HG03159 (cell line): Measurements from ENCODE around the gene CCDC14.
"Not testable (repeated sequence)": the region's sequence is repeated elsewhere in the genome, so short reads cannot be mapped to it uniquely, and the experiment has no call there.

ENCODE experiments used
- ATAC-seq: cut with Tn5 transposase; IDR thresholded peaks from one replicate; pipeline ENCODE4 v1.9.1; 2021; ENCODE audit warnings: mild to moderate bottlenecking, moderate library complexity; ENCODE audit not compliant: unreplicated experiment

The CCDC14 gene

GRCh38 chr3:123967260-123967659 is 6.2 kb upstream of the CCDC14 start:
- not testable (repeated sequence) for ATAC-seq

- peak; percentile 58 for ATAC-seq
These were observed 5.8 kb upstream of the CCDC14 start for GRCh38 chr3:123966799-123967198.

- not testable (repeated sequence) for ATAC-seq
These were observed 3.8 kb upstream of the CCDC14 start for GRCh38 chr3:123964793-123965192.

- ATAC-seq = no peak
These were observed 453 bp upstream of the CCDC14 start for GRCh38 chr3:123961508-123961856.

- ATAC-seq = no peak
These were observed 7.3 kb downstream of the CCDC14 start for GRCh38 chr3:123953735-123954134.

- ATAC-seq = no peak
These were observed 8.0 kb downstream of the CCDC14 start for GRCh38 chr3:123952844-123953520.

GRCh38 chr3:123951522-123952447 is 9.2 kb downstream of the CCDC14 start:
- ATAC-seq = no peak

- ATAC-seq = no peak
These were observed 11.4 kb downstream of the CCDC14 start for GRCh38 chr3:123949641-123950040.

GRCh38 chr3:123948449-123948848 is 12.6 kb downstream of the CCDC14 start:
- ATAC-seq = no peak

GRCh38 chr3:123947482-123947881 is 13.5 kb downstream of the CCDC14 start:
- ATAC-seq = no peak

GRCh38 chr3:123941542-123941941 is 19.5 kb downstream of the CCDC14 start:
- no peak for ATAC-seq

- ATAC-seq = no peak
These were observed 19.9 kb downstream of the CCDC14 start for GRCh38 chr3:123941121-123941520.

- ATAC-seq = no peak
These were observed 21.3 kb downstream of the CCDC14 start for GRCh38 chr3:123939706-123940105.

- ATAC-seq = no peak
These were observed 24.6 kb downstream of the CCDC14 start for GRCh38 chr3:123936400-123936799.

- no peak for ATAC-seq
These were observed 25.2 kb downstream of the CCDC14 start for GRCh38 chr3:123935830-123936229.

- ATAC-seq = no peak
These were observed 26.8 kb downstream of the CCDC14 start for GRCh38 chr3:123934250-123934649.

GRCh38 chr3:123930445-123930844 is 30.6 kb downstream of the CCDC14 start:
- ATAC-seq = no peak

- ATAC-seq = no peak
These were observed 31.7 kb downstream of the CCDC14 start for GRCh38 chr3:123929325-123929724.

GRCh38 chr3:123926396-123926795 is 34.6 kb downstream of the CCDC14 start:
- no peak for ATAC-seq

GRCh38 chr3:123920868-123921267 is 40.2 kb downstream of the CCDC14 start:
- ATAC-seq = no peak

GRCh38 chr3:123920383-123920782 is 40.6 kb downstream of the CCDC14 start:
- no peak for ATAC-seq

- no peak for ATAC-seq
These were observed 41.7 kb downstream of the CCDC14 start for GRCh38 chr3:123919353-123919752.
